GM19455 (cell line): Measurements from ENCODE around the gene CALU.

Experiments used
- ATAC-seq: cut with Tn5 transposase; IDR thresholded peaks from one replicate; pipeline ENCODE4 v1.9.1; 2021; ENCODE audit not compliant: unreplicated experiment

Gene CALU

GRCh38 chr7:128809363-128809762 is 70.2 kb downstream of the CALU start:
- no peak for ATAC-seq

GRCh38 chr7:128810473-128810872 is 71.3 kb downstream of the CALU start:
- no peak for ATAC-seq

DNA sequence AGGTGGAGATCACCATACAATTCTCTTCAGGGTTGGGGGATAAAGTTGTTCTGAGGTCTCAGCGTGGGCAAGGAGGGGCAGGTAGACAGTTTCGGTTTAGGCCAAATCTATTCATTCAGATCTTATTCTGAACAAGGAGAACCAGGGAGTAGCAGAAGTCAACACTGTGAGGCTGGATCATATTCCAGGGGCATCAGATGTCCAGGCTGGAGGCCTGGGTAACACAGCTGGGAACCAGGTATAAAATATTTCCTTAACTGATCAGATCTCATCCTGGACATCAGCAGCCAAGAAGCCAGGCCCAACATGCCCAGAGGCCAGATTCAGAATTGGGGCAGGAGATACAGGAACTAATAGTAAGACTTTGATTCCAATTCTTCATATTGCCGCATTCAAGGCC is 71.8 kb downstream of the CALU start:
- no peak for ATAC-seq

DNA sequence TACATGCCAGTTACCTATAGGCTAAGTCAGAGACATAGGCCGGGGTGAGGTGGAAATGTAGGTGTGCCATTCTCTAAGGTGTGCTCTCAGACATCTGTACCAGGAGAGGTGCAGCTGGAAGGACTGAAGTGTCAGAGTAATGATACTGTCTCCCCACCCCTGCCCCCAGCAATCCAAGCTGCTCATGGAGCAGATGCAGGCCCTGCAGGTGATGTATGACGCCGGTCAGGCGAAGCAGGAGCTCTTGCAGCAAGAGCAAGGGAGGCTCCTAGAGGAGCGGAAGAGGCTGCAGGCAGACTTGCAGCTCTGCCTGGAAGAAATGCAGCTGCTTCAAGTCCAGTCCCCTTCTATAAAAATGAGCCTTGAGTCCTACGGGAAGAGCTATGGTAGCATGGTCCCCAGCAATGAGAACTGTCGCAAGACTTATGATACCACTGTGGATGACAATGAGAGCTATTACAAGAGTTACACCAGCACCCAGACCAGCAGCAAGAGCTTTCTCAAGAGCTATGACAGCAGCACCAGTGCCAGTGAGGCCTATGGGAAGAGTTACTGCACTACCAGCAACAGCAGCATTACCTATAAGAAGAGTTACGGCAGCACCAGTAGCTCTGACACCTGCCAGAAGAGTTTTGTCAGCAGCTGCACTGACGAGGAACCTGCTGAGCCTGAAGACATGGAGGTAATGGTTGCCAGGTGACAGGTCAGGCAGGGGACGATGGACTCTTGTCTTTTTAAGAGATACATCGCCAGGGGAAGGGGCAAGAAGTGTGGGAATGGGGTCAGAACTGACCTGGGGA is 72.7 kb downstream of the CALU start:
- no peak for ATAC-seq

DNA sequence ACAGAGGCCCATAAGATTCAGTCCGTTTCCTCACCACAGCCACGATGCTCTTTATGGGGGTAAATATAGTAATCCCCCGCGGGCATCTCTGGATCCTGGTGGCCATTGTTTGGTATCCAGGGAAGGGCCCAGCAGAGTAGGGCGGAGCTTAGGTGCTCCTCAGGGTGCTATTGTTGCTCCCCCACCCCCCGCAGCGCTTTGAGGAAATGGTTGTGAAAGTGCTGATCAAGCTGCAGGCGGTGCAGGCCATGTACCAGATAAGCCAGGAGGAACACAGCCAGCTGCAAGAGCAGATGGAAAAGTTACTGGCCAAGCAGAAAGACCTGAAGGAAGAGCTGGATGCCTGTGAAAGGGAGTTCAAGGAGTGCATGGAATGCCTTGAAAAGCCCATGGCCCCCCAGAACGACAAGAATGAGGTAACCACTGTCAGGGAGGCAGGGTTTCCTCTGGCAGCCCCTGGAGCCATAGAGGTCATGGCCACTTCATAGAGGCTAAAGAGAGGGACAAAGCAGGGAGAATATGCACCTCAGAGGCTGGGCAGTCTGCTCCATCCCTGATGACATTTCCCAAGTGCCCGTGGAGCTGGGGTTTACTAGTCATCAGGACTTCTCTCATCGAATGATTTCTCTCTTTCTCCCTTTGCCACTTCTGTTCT is 73.5 kb downstream of the CALU start:
- ATAC-seq: no peak

GRCh38 chr7:128814499-128814898 is 75.3 kb downstream of the CALU start:
- no peak for ATAC-seq

- ATAC-seq: no peak
These were observed 76.3 kb downstream of the CALU start for GRCh38 chr7:128815289-128815942.

DNA sequence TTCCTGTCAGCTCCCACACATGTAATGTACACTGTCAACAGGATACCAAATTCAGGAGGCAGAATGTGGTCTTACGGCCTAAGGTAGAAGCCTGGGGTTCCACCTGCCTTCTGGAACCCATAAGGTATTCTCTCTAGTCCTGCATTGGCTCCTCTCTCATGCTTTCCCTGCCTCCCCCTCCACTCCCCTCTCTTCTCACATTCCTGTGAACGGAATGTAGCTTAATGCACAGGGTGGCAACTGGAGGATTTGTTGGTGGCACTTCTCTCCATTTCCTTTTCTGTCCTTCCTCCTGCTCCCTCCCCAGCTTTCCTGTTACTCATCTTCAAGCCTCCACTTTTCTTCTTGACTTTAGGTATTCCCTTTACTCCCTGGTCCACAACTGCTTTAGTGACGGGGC is 79.5 kb downstream of the CALU start:
- ATAC-seq: no peak
